ENCODE results near the gene HOXD12. TPM values are rescaled to one million over a fixed set of nuclear protein-coding genes. Genes with fewer than 3 reads are reported as not detected.

The HOXD12 gene
- total RNA-seq, 1 experiment from 2014 or later = not detected

DNA sequence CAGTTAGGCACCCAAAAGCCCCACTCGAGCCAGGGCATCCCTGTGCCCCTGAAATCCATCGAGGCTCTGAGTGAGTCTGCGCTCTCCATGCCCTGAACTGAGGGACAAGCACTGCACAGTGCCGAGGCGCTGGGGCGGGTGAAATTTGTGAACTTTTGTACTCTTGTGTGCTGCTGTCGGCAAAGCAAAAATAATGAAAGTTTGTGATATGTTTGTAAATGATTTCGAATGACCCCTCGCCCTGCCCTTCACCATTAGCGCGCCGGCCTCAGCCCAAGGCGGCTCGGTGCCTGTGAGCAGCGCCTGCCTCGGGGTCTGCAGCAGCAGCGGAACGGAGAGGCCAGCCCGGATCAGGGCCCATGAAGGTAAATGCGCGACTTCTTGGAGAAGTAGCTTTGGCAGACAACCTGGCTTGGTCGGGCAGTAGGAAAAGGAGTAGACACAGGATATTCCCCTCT lies 49.9 kb downstream of the HOXD12 start:
- Histone ChIP-seq H3K9me3 (ENCODE audit: insufficient read depth, low read depth) (no peaks in the 10 kb centered on the region), H3K36me3 (ENCODE audit: low read depth) (no peaks in the 10 kb centered on the region), H3K27me3 (ENCODE audit: insufficient read depth, low read depth) (peaks cover 89% of the 10 kb centered on the region), H3K9me2 (ENCODE audit: insufficient read depth) (no peaks in the 10 kb centered on the region), H4K20me1 (ENCODE audit: insufficient read depth) (no peaks in the 10 kb centered on the region), H3K27ac (no peak overlapping the region), H3K79me2 (ENCODE audit: low read depth) (no peaks in the 10 kb centered on the region), H3K4me1 (replicated peaks; ENCODE audit: insufficient read depth) (no peaks in the 10 kb centered on the region), H2AFZ (no peak overlapping the region), H3K4me2 (no peak overlapping the region), H3K4me3 (no peak overlapping the region), H3F3A (ENCODE audit: insufficient read depth, low read depth) (no peaks in the 10 kb centered on the region)
- no TSS peak for BruUV-seq (replicated peaks)
- no peak for DNase-seq
- no peak for TF ChIP-seq EZH2 (IDR thresholded peaks at IDR 0.05; ENCODE audit: low read depth)
- TF ChIP-seq, protein P1, sequence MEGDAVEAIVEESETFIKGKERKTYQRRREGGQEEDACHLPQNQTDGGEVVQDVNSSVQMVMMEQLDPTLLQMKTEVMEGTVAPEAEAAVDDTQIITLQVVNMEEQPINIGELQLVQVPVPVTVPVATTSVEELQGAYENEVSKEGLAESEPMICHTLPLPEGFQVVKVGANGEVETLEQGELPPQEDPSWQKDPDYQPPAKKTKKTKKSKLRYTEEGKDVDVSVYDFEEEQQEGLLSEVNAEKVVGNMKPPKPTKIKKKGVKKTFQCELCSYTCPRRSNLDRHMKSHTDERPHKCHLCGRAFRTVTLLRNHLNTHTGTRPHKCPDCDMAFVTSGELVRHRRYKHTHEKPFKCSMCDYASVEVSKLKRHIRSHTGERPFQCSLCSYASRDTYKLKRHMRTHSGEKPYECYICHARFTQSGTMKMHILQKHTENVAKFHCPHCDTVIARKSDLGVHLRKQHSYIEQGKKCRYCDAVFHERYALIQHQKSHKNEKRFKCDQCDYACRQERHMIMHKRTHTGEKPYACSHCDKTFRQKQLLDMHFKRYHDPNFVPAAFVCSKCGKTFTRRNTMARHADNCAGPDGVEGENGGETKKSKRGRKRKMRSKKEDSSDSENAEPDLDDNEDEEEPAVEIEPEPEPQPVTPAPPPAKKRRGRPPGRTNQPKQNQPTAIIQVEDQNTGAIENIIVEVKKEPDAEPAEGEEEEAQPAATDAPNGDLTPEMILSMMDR (conservative IDR thresholded peaks at IDR 0.05) = no peak
- ChIA-PET POLR2A (ENCODE audit: unreplicated experiment) (no interaction called here), CTCF (no interaction called here)
- intact Hi-C loops (cut with micrococcal nuclease; ENCODE audit: unreplicated experiment) = no loop called here

DNA sequence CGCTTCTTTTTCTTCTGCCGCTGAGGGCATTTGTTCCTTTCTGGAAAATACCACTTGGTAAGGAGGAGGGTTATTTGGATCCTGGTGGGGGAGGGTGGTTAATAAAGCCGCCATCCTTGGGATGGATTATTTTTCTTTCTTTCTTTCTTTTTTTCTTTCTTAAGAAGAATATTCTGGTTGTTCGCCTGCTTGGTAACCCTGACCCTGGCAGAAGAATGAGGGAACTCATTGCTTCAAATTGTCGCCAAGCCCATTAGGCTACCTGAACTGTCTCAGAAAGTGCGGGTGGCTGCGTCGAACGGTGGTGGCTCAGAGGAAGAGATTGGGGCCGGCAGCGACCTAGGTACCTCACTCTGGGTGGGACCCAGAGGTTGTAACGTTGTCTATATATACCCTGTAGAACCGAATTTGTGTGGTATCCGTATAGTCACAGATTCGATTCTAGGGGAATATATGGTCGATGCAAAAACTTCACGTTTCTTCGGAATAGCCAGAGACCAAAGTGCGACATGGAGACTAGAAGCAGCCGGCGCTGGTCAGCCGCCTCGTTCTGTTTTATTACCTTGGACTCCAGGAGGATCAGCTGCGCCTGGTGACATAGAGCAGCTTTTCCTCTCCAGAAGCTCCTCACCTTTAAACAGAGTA lies 50.5 kb downstream of the HOXD12 start:
- intact Hi-C loops (cut with micrococcal nuclease; ENCODE audit: unreplicated experiment) = no loop called here
- Histone ChIP-seq H3K9me2 (ENCODE audit: insufficient read depth) (no peaks in the 10 kb centered on the region), H3K27ac (no peak overlapping the region), H3K36me3 (ENCODE audit: low read depth) (no peaks in the 10 kb centered on the region), H3F3A (ENCODE audit: insufficient read depth, low read depth) (no peaks in the 10 kb centered on the region), H2AFZ (no peak overlapping the region), H3K4me1 (replicated peaks; ENCODE audit: insufficient read depth) (no peaks in the 10 kb centered on the region), H3K4me3 (no peak overlapping the region), H3K9me3 (ENCODE audit: insufficient read depth, low read depth) (no peaks in the 10 kb centered on the region), H3K27me3 (ENCODE audit: insufficient read depth, low read depth) (peaks cover 89% of the 10 kb centered on the region), H3K79me2 (ENCODE audit: low read depth) (no peaks in the 10 kb centered on the region), H4K20me1 (ENCODE audit: insufficient read depth) (no peaks in the 10 kb centered on the region), H3K4me2 (no peak overlapping the region)
- TF ChIP-seq, protein P1 (conservative IDR thresholded peaks at IDR 0.05) = no peak
- no peak for TF ChIP-seq EZH2 (IDR thresholded peaks at IDR 0.05; ENCODE audit: low read depth)
- BruUV-seq (replicated peaks) = no TSS peak
- POLR2A ChIA-PET (ENCODE audit: unreplicated experiment) = no interaction called here
- CTCF ChIA-PET = no interaction called here
- no peak for DNase-seq

DNA sequence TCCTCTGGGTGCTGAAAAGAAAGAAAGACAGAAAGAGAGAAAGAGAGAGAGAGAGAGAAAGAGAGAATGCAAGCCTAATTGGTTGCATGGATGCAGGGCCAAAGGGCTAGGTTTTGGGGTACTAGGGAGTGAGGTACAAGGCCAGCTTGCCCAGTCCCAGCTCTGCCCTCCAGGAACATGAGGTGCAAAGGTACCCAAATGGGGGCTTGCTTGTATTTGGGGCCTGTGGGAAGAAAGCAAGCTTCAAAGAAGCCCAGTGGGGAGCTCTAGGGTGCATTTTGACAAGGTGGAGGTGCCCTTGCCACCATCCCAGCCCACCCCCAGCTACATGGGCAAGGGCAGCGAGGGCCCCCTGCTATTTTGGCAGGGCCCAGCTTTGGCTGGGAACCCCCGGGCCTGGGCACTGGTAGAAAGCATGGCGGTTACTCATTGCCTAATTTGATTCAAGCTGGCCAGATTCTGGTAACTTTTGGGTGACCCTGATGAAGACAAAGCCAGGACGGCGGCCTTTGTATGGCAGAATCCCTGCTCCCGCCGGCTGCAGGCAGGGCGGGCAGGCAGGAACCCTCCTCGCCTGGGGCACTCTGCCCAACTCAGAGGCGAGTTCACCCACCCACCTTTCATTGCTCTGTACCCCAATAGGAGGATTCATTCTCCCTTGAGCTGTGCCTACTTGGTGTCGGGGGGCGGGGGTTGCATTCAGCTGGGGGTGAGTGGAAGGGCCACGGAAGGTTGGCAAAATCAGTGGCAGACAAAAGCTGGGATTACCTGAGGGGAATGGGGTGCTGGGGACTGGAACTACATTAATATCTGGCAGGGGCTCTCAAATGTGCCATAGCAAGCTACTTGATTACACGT lies 51.2 kb downstream of the HOXD12 start:
- Histone ChIP-seq H3F3A (ENCODE audit: insufficient read depth, low read depth) (no peaks in the 10 kb centered on the region), H3K27me3 (ENCODE audit: insufficient read depth, low read depth) (peaks cover 89% of the 10 kb centered on the region), H3K27ac (no peak overlapping the region), H3K4me3 (no peak overlapping the region), H3K79me2 (ENCODE audit: low read depth) (no peaks in the 10 kb centered on the region), H3K4me2 (no peak overlapping the region), H4K20me1 (ENCODE audit: insufficient read depth) (no peaks in the 10 kb centered on the region), H3K36me3 (ENCODE audit: low read depth) (no peaks in the 10 kb centered on the region), H3K9me3 (ENCODE audit: insufficient read depth, low read depth) (no peaks in the 10 kb centered on the region), H3K4me1 (replicated peaks; ENCODE audit: insufficient read depth) (no peaks in the 10 kb centered on the region), H2AFZ (no peak overlapping the region), H3K9me2 (ENCODE audit: insufficient read depth) (no peaks in the 10 kb centered on the region)
- no peak for DNase-seq
- intact Hi-C loops (cut with micrococcal nuclease; ENCODE audit: unreplicated experiment) = no loop called here
- CTCF ChIA-PET = no interaction called here
- BruUV-seq (replicated peaks) = no TSS peak
- POLR2A ChIA-PET (ENCODE audit: unreplicated experiment) = no interaction called here
- TF ChIP-seq, protein P1 (conservative IDR thresholded peaks at IDR 0.05) = no peak
- TF ChIP-seq EZH2 (IDR thresholded peaks at IDR 0.05; ENCODE audit: low read depth) = no peak
